K562 (cell line): ENCODE measurements around the gene ERC2. TPM values are rescaled to one million over a fixed set of nuclear protein-coding genes. Genes with fewer than 3 reads are reported as not detected.

Source experiments
- ATAC-seq: fragments of 200-7000 bp; cut with Tn5 transposase; 3 replicates; pipeline ENCODE4 v1.9.1; 2020; ENCODE audit warnings: moderate library complexity
- BruUV-seq: library from RNA; stranded (reverse); fragments of 400-500 nt; replicated peaks from 2 replicates; lab custom pipeline; 2021; lab: Mats Ljungman, UMichigan
- CTCF ChIA-PET: fragments of 300-600 bp; formaldehyde crosslinking; extraction: SDS; loops from one replicate; lab custom pipeline; 2021; ENCODE audit warnings: low intra/inter-chr PET ratio; lab: Yijun Ruan, JAX
- POLR2A ChIA-PET: fragments of 300-600, 350-650 bp; sonication (Branson Sonifier 250); formaldehyde crosslinking; extraction: SDS; loops from one replicate; lab custom pipeline; 2021; ENCODE audit warnings: antibody characterized with exemption, inconsistent platforms; lab: Yijun Ruan, JAX
- DNase-seq, 4 experiments: peaks; one replicate each; pipeline versions ENCODE4 v3.0.0 to v3.0.0-alpha.2; 2011 to 2018; ENCODE audit warnings: low spot score in 3 of 4, mixed read lengths in 3 of 4; ENCODE audit errors: extremely low read depth in 1 of 4
- FAIRE-seq: peaks from 2 replicates; lab custom pipeline; 2011; peaks lifted over from hg19 to GRCh38; lab: Jason Lieb, UNC
- H2AFZ ChIP-seq: 2 replicates; pipeline ENCODE4 v1.6.0; 2011; ENCODE audit warnings: low read depth, low read length, control low read depth, inconsistent platforms
- H3K27ac ChIP-seq: fragments of 200-600 bp; 3 replicates; pipeline ENCODE4 v1.8.0; 2011; ENCODE audit warnings: low read depth, mild to moderate bottlenecking, control low read depth, inconsistent platforms, low read length, moderate library complexity, mixed read lengths; ENCODE audit errors: extremely low read depth
- H3K27me3 ChIP-seq, 2 experiments: fragments of 300-600 bp in 1 of 2; 2 replicates in 1 of 2; 3 replicates in 1 of 2; pipeline versions ENCODE4 v1.6.0 to v1.8.0; 2011; ENCODE audit warnings: inconsistent platforms in 2 of 2, low read length in 2 of 2, mild to moderate bottlenecking in 1 of 2, mixed read lengths in 1 of 2, moderate library complexity in 1 of 2; ENCODE audit not compliant: control insufficient read depth in 2 of 2, insufficient read depth in 2 of 2
- H3K36me3 ChIP-seq: fragments of 300-600 bp; 3 replicates; pipeline ENCODE4 v1.8.0; 2011; ENCODE audit warnings: mild to moderate bottlenecking, low read length, inconsistent platforms; ENCODE audit not compliant: control insufficient read depth, insufficient read depth
- H3K4me1 ChIP-seq, 2 experiments: fragments of 200-600 bp in 1 of 2; replicated peaks in 1 of 2; 2 replicates in 1 of 2; 3 replicates in 1 of 2; pipeline versions ENCODE4 v1.5.1 to v1.8.0; 2011; ENCODE audit warnings: inconsistent platforms in 2 of 2, low read length in 2 of 2, mild to moderate bottlenecking in 1 of 2, mixed read lengths in 1 of 2, moderate library complexity in 1 of 2; ENCODE audit not compliant: control insufficient read depth in 2 of 2, insufficient read depth in 2 of 2
- H3K4me2 ChIP-seq: 2 replicates; pipeline ENCODE4 v1.6.1; 2011; ENCODE audit warnings: low read length, control low read depth, inconsistent platforms, mixed read lengths; ENCODE audit not compliant: insufficient read depth
- H3K4me3 ChIP-seq: fragments of 200-600 bp; sonication (generic), shearing (Covaris generic); 2 replicates; pipeline ENCODE4 v1.5.1; 2016; ENCODE audit warnings: control low read depth, inconsistent platforms
- H3K79me2 ChIP-seq: fragments of 200-600 bp; 3 replicates; pipeline ENCODE4 v1.8.0; 2011; ENCODE audit warnings: low read length, inconsistent platforms; ENCODE audit not compliant: control insufficient read depth, insufficient read depth
- H3K9ac ChIP-seq, 2 experiments: 2 replicates each; pipeline versions ENCODE4 v1.6.0 to v1.6.1; 2011; ENCODE audit warnings: low read depth in 2 of 2, low read length in 2 of 2, control low read depth in 1 of 2, inconsistent platforms in 1 of 2, mild to moderate bottlenecking in 1 of 2, mixed read lengths in 1 of 2; ENCODE audit not compliant: insufficient read depth in 1 of 2
- H3K9me1 ChIP-seq: one replicate; pipeline ENCODE4 v1.6.0; 2011; ENCODE audit warnings: inconsistent platforms, mild to moderate bottlenecking, low read length, moderate library complexity; ENCODE audit not compliant: control insufficient read depth, insufficient read depth
- H3K9me3 ChIP-seq: replicated peaks from 2 replicates; pipeline ENCODE4 v1.5.1; 2011; ENCODE audit warnings: low read depth, low read length, inconsistent platforms; ENCODE audit not compliant: control insufficient read depth, insufficient read depth
- H4K20me1 ChIP-seq: replicated peaks from 2 replicates; pipeline ENCODE4 v1.6.1; 2011; ENCODE audit warnings: low read length, inconsistent platforms, mixed read lengths; ENCODE audit not compliant: control insufficient read depth, insufficient read depth
- ARHGAP35 ChIP-seq: fragments of 450-650 bp; IDR thresholded peaks from 2 replicates; pipeline ENCODE4 v1.6.1; 2018; ENCODE audit not compliant: partially characterized antibody
- BACH1 ChIP-seq: fragments of 200-800 bp; sonication (Bioruptor generic); IDR thresholded peaks from 2 replicates; pipeline ENCODE4 v1.6.1; 2016; ENCODE audit warnings: missing genetic modification characterization, missing compliant biosample characterization
- HIVEP1 ChIP-seq: fragments of 250-450 bp; sonication (Bioruptor Pico); IDR thresholded peaks from 2 replicates; pipeline ENCODE4 v1.4.0; 2020; ENCODE audit warnings: mild to moderate bottlenecking
- KAT8 ChIP-seq: fragments of 450-650 bp; IDR thresholded peaks from 2 replicates; pipeline ENCODE4 v1.6.1; 2016; ENCODE audit warnings: low read depth, mild to moderate bottlenecking
- KDM2B ChIP-seq: fragments of 250-450 bp; sonication (Bioruptor Pico); IDR thresholded peaks from 2 replicates; pipeline ENCODE4 v1.8.0; 2021; ENCODE audit warnings: mild to moderate bottlenecking, moderate library complexity
- MED1 ChIP-seq: sonication (generic); formaldehyde crosslinking; IDR thresholded peaks from 2 replicates; pipeline ENCODE4 v1.8.1; 2023; ENCODE audit warnings: missing genetic modification reagents, borderline replicate concordance
- OTX1 ChIP-seq: fragments of 450-650 bp; formaldehyde crosslinking; IDR thresholded peaks from 2 replicates; pipeline ENCODE4 v1.4.0; 2022; ENCODE audit warnings: mild to moderate bottlenecking
- POU5F1 ChIP-seq: fragments of 150-350 bp; IDR thresholded peaks from 2 replicates; pipeline ENCODE4 v1.6.1; 2014; ENCODE audit warnings: borderline replicate concordance, low read length, low read depth, mild to moderate bottlenecking; ENCODE audit not compliant: partially characterized antibody
- PPARD ChIP-seq: fragments of 250-450 bp; sonication (Bioruptor Pico); IDR thresholded peaks from 2 replicates; pipeline ENCODE4 v1.8.0; 2022; ENCODE audit warnings: inconsistent platforms, mild to moderate bottlenecking, moderate library complexity
- RCOR1 ChIP-seq, 2 experiments: IDR thresholded peaks; 2 replicates each; pipeline ENCODE4 v1.6.1; 2012; ENCODE audit warnings: low read depth in 2 of 2, low read length in 2 of 2, borderline replicate concordance in 1 of 2, improper control_type of control experiment in 1 of 2
- SREBF2 ChIP-seq: sonication (generic); formaldehyde crosslinking; IDR thresholded peaks from 2 replicates; pipeline ENCODE4 v1.4.0; 2020; ENCODE audit warnings: mild to moderate bottlenecking, missing genetic modification reagents
- ZNF384 ChIP-seq: IDR thresholded peaks from 2 replicates; pipeline ENCODE4 v1.6.1; 2012; ENCODE audit warnings: low read depth, low read length, improper control_type of control experiment
- WGBS: fragments of 100-300 bp; shearing (Covaris generic); methylation state at CpG from one replicate; pipeline ENCODE4 v1.1.6; 2016; ENCODE audit warnings: low coverage, mixed read lengths; ENCODE audit not compliant: insufficient coverage; ENCODE audit errors: missing lambda C conversion rate; 5-methylcytosine and 5-hydroxymethylcytosine counted together
- in situ Hi-C: fragments of 300-500 bp; cut with MboI; formaldehyde crosslinking; loops from 4 replicates; pipeline ENCODE4 v1.15.0; 2018; ENCODE audit warnings: inconsistent platforms, mixed read lengths
- intact Hi-C: fragments of 100-400 bp; cut with micrococcal nuclease; formaldehyde crosslinking; loops from 2 replicates; pipeline ENCODE4 v1.14.2; 2022
- polyA plus RNA-seq, 8 experiments: library from polyadenylated mRNA; depleted of rRNA in 4 of 8; stranded (reverse) in 5 of 8; unstranded in 3 of 8; fragments of >200 nt; fragmentation: Nextera tagmentation in 2 of 8; fragmentation: Illumina TruSeq in 1 of 8; extraction: Ambion mirVana in 2 of 8; extraction: Trizol in 1 of 8; gene quantifications; 2 replicates each; pipeline versions ENCODE4 v1.2.1 to v1.2.3, GENCODE V29; 2011 to 2014; ENCODE audit warnings: inconsistent platforms in 1 of 8, missing spikeins in 1 of 8
- total RNA-seq, 7 experiments: library from RNA; depleted of rRNA in 6 of 7; stranded (reverse); fragments of >200 nt in 6 of 7; fragmentation: Illumina TruSeq in 2 of 7; extraction: Trizol in 2 of 7; gene quantifications; 2 replicates each; pipeline versions ENCODE4 v1.2.1 to v1.2.3, GENCODE V29; 2011 to 2021; ENCODE audit warnings: low replicate concordance in 1 of 7
- TF ChIP-seq, protein P1 (sequence below): fragments of 450-650 bp; IDR thresholded peaks from 2 replicates; pipeline ENCODE4 v1.6.1; 2018; ENCODE audit warnings: mild to moderate bottlenecking, low read depth; ENCODE audit not compliant: partially characterized antibody

ERC2 gene
- total and polyA plus RNA-seq, 9 of the 15 experiments (the other 6 are each of a cell fraction or from before 2014, with no cell fraction given), result 0.04 to 0.18 (median 0.07) TPM; not detected in 2

DNA sequence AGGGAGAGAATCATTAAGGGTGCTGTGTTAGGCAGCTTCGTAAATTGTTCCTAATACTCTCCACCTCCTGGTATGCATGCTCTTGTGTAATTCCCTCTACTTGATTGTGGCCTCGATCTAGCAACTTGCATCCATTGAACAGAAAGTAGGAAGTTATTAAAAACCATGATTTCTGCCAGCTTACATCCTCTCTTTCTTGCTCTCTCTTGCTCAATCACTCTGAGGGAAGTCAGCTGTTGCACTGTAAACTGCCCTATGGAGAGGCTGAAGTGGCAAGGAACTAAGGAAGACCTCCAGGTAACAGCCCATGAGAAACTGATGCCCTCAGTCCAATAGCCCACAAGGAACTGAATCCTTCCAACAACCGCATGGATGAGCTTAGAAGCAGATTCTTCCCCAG lies 92.6 kb downstream of the ERC2 start:
- Histone ChIP-seq H3K9ac (no peak overlapping the region), H3K4me3 (no peak overlapping the region), H3K4me2 (no peak overlapping the region), H3K27ac (no peak overlapping the region), H3K79me2 (no peaks in the 10 kb centered on the region), H4K20me1 (no peaks in the 10 kb centered on the region), H3K9me1 (no peaks in the 10 kb centered on the region), H3K27me3 (no peaks in the 10 kb centered on the region), H3K9me3 (no peaks in the 10 kb centered on the region), H2AFZ (no peak overlapping the region), H3K4me1 (no peaks in the 10 kb centered on the region), H3K36me3 (no peaks in the 10 kb centered on the region)
- POLR2A ChIA-PET, result interaction anchor here (0.6 kb wide), 1 partner anchor 527 kb away, joined by 3 read pairs; no protein-coding TSS in a partner anchor
- WGBS, result 0% methylated on average over 3 of the region's 3 CpGs
- FAIRE-seq, result no peak
- no TSS peak for BruUV-seq
- in situ Hi-C loops (no loop called here), intact Hi-C loops (no loop called here)
- CTCF ChIA-PET, result no interaction called here
- no peak for DNase-seq
- no peak for ATAC-seq
- TF ChIP-seq, protein P1, sequence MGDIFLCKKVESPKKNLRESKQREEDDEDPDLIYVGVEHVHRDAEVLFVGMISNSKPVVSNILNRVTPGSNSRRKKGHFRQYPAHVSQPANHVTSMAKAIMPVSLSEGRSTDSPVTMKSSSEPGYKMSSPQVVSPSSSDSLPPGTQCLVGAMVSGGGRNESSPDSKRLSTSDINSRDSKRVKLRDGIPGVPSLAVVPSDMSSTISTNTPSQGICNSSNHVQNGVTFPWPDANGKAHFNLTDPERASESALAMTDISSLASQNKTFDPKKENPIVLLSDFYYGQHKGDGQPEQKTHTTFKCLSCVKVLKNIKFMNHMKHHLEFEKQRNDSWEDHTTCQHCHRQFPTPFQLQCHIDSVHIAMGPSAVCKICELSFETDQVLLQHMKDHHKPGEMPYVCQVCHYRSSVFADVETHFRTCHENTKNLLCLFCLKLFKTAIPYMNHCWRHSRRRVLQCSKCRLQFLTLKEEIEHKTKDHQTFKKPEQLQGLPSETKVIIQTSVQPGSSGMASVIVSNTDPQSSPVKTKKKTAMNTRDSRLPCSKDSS, result no peak
- TF ChIP-seq KDM2B (CRISPR knock-in tag), result no peak
- no peak for TF ChIP-seq BACH1 (tag)
- no peak for TF ChIP-seq KAT8
- no peak for TF ChIP-seq PPARD
- TF ChIP-seq POU5F1, result no peak
- TF ChIP-seq RCOR1 (IDR thresholded peaks at IDR 0.05; ENCODE audit: borderline replicate concordance in 1 of 2, low read depth in 2 of 2, low read length in 2 of 2), result no peak
- TF ChIP-seq ZNF384, result no peak
- TF ChIP-seq OTX1 (CRISPR knock-in tag), result no peak
- TF ChIP-seq SREBF2 (CRISPR knock-in tag), result no peak
- TF ChIP-seq MED1 (CRISPR knock-in tag), result no peak
- TF ChIP-seq ARHGAP35, result no peak
- TF ChIP-seq HIVEP1 (CRISPR knock-in tag), result no peak
